ENCODE results near the gene TMEM258. TPM values are rescaled to one million over a fixed set of nuclear protein-coding genes. Genes with fewer than 3 reads are reported as not detected.

Gene TMEM258
- total and polyA plus RNA-seq, 9 of the 15 experiments (the other 6 are each of a cell fraction or from before 2014, with no cell fraction given), result 97.2 to 856 (median 231) TPM

GRCh38 chr11:61832754-61833153 is 40.4 kb upstream of the TMEM258 start:
- Histone ChIP-seq H3K9me1 (ENCODE audit: control insufficient read depth, insufficient read depth, low read length) (peaks cover 12% of the 10 kb centered on the region), H3K27me3 (ENCODE audit: control insufficient read depth in 2 of 2, insufficient read depth in 2 of 2, low read length in 2 of 2) (no peaks in the 10 kb centered on the region), H3K9me3 (replicated peaks; ENCODE audit: control insufficient read depth, insufficient read depth, low read depth, low read length) (no peaks in the 10 kb centered on the region), H3K9ac (ENCODE audit: insufficient read depth in 1 of 2, low read depth in 2 of 2, low read length in 2 of 2) (peak overlapping the region in 1 of 2 experiments; percentile 93; a peak in 2 of 4 replicates), H3K4me1 (replicated peaks in 1 of 2; ENCODE audit: control insufficient read depth in 2 of 2, insufficient read depth in 2 of 2, low read length in 2 of 2) (peaks cover 45 to 61% of the 10 kb centered on the region in 2 experiments), H4K20me1 (replicated peaks; ENCODE audit: control insufficient read depth, insufficient read depth, low read length) (no peaks in the 10 kb centered on the region), H2AFZ (ENCODE audit: low read depth, low read length) (no peak overlapping the region), H3K4me3 (no peak overlapping the region), H3K4me2 (ENCODE audit: insufficient read depth, low read length) (no peak overlapping the region), H3K79me2 (ENCODE audit: control insufficient read depth, insufficient read depth, low read length) (peaks cover 36% of the 10 kb centered on the region; the same call in 2 of the 3 replicates), H3K27ac (ENCODE audit: extremely low read depth, low read depth, low read length) (no peak overlapping the region), H3K36me3 (ENCODE audit: control insufficient read depth, insufficient read depth, low read length) (no peaks in the 10 kb centered on the region)
- CTCF ChIA-PET (ENCODE audit: low intra/inter-chr PET ratio), result no interaction called here
- WGBS (ENCODE audit: insufficient coverage, low coverage, missing lambda C conversion rate), result 91% methylated on average over 7 of the region's 7 CpGs
- no TSS peak for BruUV-seq (replicated peaks)
- intact Hi-C loops (cut with micrococcal nuclease), result no loop called here
- no peak for FAIRE-seq
- TF ChIP-seq PRDM10 (IDR thresholded peaks at IDR 0.05; ENCODE audit: partially characterized antibody) (no peak), ZNF23 (CRISPR knock-in tag; IDR thresholded peaks at IDR 0.05) (no peak), HBP1 (CRISPR knock-in tag; IDR thresholded peaks at IDR 0.05) (no peak), HDAC8 (tag; IDR thresholded peaks at IDR 0.05) (0 out of 2 replicates have a peak, but pooled peaks have one; percentile 33), ZBTB17 (CRISPR knock-in tag; IDR thresholded peaks at IDR 0.05) (no peak)
- no peak for ATAC-seq
- POLR2A ChIA-PET, result interaction anchor here (0.6 to 2.3 kb wide), 3 partner anchors 8 to 14 kb away, joined by 3 to 8 read pairs (median 7); no protein-coding TSS in a partner anchor
- in situ Hi-C loops (cut with MboI), result no loop called here
- no peak for DNase-seq (ENCODE audit: extremely low read depth in 1 of 4, low spot score in 3 of 4)

Measured in K562 (cell line).